H1 (cell line): ENCODE results near the gene CHRNA5. TPM values are rescaled to one million over a fixed set of nuclear protein-coding genes. Genes with fewer than 3 reads are reported as not detected.

Experiments
- CTCF ChIA-PET: fragments of 300-600 bp; sonication (Branson Sonifier 250); formaldehyde crosslinking; loops from one replicate; lab custom pipeline; 2021; ENCODE audit not compliant: partially characterized antibody; lab: Charles Lee
- POLR2A ChIA-PET: fragments of 300-600 bp; sonication (Branson Sonifier 250); formaldehyde crosslinking; loops from one replicate; lab custom pipeline; 2021; ENCODE audit warnings: inconsistent platforms; ENCODE audit not compliant: partially characterized antibody; lab: Charles Lee
- DNase-seq, 2 experiments: peaks; one replicate each; pipeline versions ENCODE4 v3.0.0 to v3.0.0-alpha.2; 2010 to 2022; ENCODE audit warnings: low spot score in 2 of 2, low read depth in 1 of 2, mixed read lengths in 1 of 2
- FAIRE-seq: peaks from 2 replicates; lab custom pipeline; 2011; peaks lifted over from hg19 to GRCh38; lab: Jason Lieb, UNC
- H2AFZ ChIP-seq: 2 replicates; pipeline ENCODE4 v1.8.1; 2012; ENCODE audit warnings: low read length, inconsistent platforms
- H2AK5ac ChIP-seq: 2 replicates; pipeline ENCODE4 v1.6.1; 2013; ENCODE audit warnings: low read depth, low read length
- H2BK120ac ChIP-seq: replicated peaks from 2 replicates; pipeline ENCODE3; 2013; ENCODE audit warnings: low read depth, low read length, inconsistent platforms
- H2BK12ac ChIP-seq: 2 replicates; pipeline ENCODE4 v1.6.1; 2013; ENCODE audit warnings: low read depth, low read length
- H2BK15ac ChIP-seq: 2 replicates; pipeline ENCODE4 v1.6.1; 2013; ENCODE audit warnings: low read length
- H2BK20ac ChIP-seq: 2 replicates; pipeline ENCODE4 v1.6.1; 2013; ENCODE audit warnings: low read length
- H2BK5ac ChIP-seq: 2 replicates; pipeline ENCODE4 v1.6.1; 2013; ENCODE audit warnings: low read depth, low read length
- H3K14ac ChIP-seq: 2 replicates; pipeline ENCODE4 v1.6.1; 2013; ENCODE audit warnings: inconsistent platforms; ENCODE audit not compliant: insufficient read length
- H3K18ac ChIP-seq: 2 replicates; pipeline ENCODE4 v1.6.1; 2013; ENCODE audit warnings: low read length; ENCODE audit errors: extremely low read depth
- H3K23ac ChIP-seq: 2 replicates; pipeline ENCODE4 v1.6.1; 2013; ENCODE audit warnings: inconsistent platforms; ENCODE audit not compliant: insufficient read length
- H3K23me2 ChIP-seq: 2 replicates; pipeline ENCODE4 v1.6.1; 2013; ENCODE audit warnings: low read depth, low read length
- H3K27ac ChIP-seq: 2 replicates; pipeline ENCODE4 v1.6.1; 2011; ENCODE audit warnings: low read depth, low read length, inconsistent platforms
- H3K27me3 ChIP-seq, 4 experiments: replicated peaks in 1 of 4; 1 replicate in 1 of 4; 2 replicates in 3 of 4; pipeline versions ENCODE4 v1.6.1 to v1.8.1; 2011 to 2013; ENCODE audit warnings: low read length in 3 of 4, mild to moderate bottlenecking in 3 of 4, inconsistent platforms in 2 of 4, mixed read lengths in 2 of 4, moderate library complexity in 1 of 4; ENCODE audit not compliant: control insufficient read depth in 3 of 4, insufficient read depth in 3 of 4; ENCODE audit errors: extremely low read depth in 1 of 4
- H3K36me3 ChIP-seq, 4 experiments: 2 replicates each; pipeline versions ENCODE4 v1.6.1 to v1.8.1; 2011 to 2013; ENCODE audit warnings: mild to moderate bottlenecking in 4 of 4, low read length in 3 of 4, moderate library complexity in 2 of 4, control low read depth in 1 of 4, inconsistent platforms in 1 of 4; ENCODE audit not compliant: insufficient read depth in 4 of 4, control insufficient read depth in 2 of 4
- H3K4ac ChIP-seq: replicated peaks from 2 replicates; pipeline ENCODE3; 2013; ENCODE audit warnings: low read length, low read depth, mixed read lengths, inconsistent platforms; ENCODE audit not compliant: insufficient read length
- H3K4me1 ChIP-seq, 4 experiments: replicated peaks in 1 of 4; 1 replicate in 1 of 4; 2 replicates in 3 of 4; pipeline versions ENCODE4 v1.6.1 to v1.8.1; 2011 to 2013; ENCODE audit warnings: low read length in 3 of 4, inconsistent platforms in 2 of 4, mixed read lengths in 1 of 4; ENCODE audit not compliant: insufficient read depth in 4 of 4, control insufficient read depth in 3 of 4
- H3K4me2 ChIP-seq, 2 experiments: 2 replicates each; pipeline versions ENCODE4 v1.6.1 to v1.8.1; 2011 to 2013; ENCODE audit warnings: low read depth in 2 of 2, low read length in 2 of 2, control low read depth in 1 of 2, inconsistent platforms in 1 of 2, mild to moderate bottlenecking in 1 of 2; ENCODE audit not compliant: insufficient read depth in 1 of 2
- H3K4me3 ChIP-seq, 4 experiments: fragments of 200-600, 300-600 bp in 1 of 4; sonication (generic), shearing (Covaris generic), sonication (Bioruptor Twin) in 1 of 4; 2 replicates each; pipeline versions ENCODE4 v1.5.1 to v1.8.1; 2011 to 2016; ENCODE audit warnings: low read length in 4 of 4, low read depth in 3 of 4, control low read depth in 2 of 4, inconsistent platforms in 2 of 4, mild to moderate bottlenecking in 2 of 4, mixed read lengths in 1 of 4, moderate library complexity in 1 of 4; ENCODE audit not compliant: insufficient read depth in 2 of 4; ENCODE audit errors: extremely low read depth in 1 of 4
- H3K56ac ChIP-seq: replicated peaks from 2 replicates; pipeline ENCODE3; 2013; ENCODE audit warnings: low read depth, mild to moderate bottlenecking, mixed read lengths, low read length, inconsistent platforms; ENCODE audit not compliant: insufficient read length
- H3K79me1 ChIP-seq: 2 replicates; pipeline ENCODE4 v1.6.1; 2013; ENCODE audit warnings: low read depth, low read length, control low read depth
- H3K79me2 ChIP-seq, 2 experiments: 2 replicates each; pipeline versions ENCODE4 v1.6.1 to v1.8.1; 2012 to 2013; ENCODE audit warnings: low read length in 2 of 2, mild to moderate bottlenecking in 2 of 2, inconsistent platforms in 1 of 2; ENCODE audit not compliant: insufficient read depth in 2 of 2, control insufficient read depth in 1 of 2
- H3K9ac ChIP-seq, 4 experiments: replicated peaks in 1 of 4; 1 replicate in 1 of 4; 2 replicates in 3 of 4; pipeline versions ENCODE4 v1.6.1 to v1.8.1; 2011 to 2013; ENCODE audit warnings: low read depth in 3 of 4, low read length in 3 of 4, control low read depth in 2 of 4, mild to moderate bottlenecking in 2 of 4, moderate library complexity in 2 of 4, inconsistent platforms in 1 of 4; ENCODE audit errors: extremely low read depth in 1 of 4
- H3K9me3 ChIP-seq, 2 experiments: 2 replicates each; pipeline versions ENCODE4 v1.6.1 to v1.8.1; 2012 to 2013; ENCODE audit warnings: mild to moderate bottlenecking in 2 of 2, moderate library complexity in 2 of 2, control low read depth in 1 of 2, inconsistent platforms in 1 of 2, low read depth in 1 of 2, low read length in 1 of 2, mixed read lengths in 1 of 2; ENCODE audit not compliant: insufficient read depth in 2 of 2
- H4K20me1 ChIP-seq, 2 experiments: replicated peaks in 1 of 2; 2 replicates each; pipeline versions ENCODE3 to v1.8.1; 2011 to 2013; ENCODE audit warnings: inconsistent platforms in 2 of 2, low read length in 2 of 2, mild to moderate bottlenecking in 1 of 2; ENCODE audit not compliant: insufficient read depth in 2 of 2, control insufficient read depth in 1 of 2
- H4K5ac ChIP-seq: 2 replicates; pipeline ENCODE4 v1.6.1; 2013; ENCODE audit warnings: low read length, low read depth, mixed read lengths, inconsistent platforms; ENCODE audit not compliant: insufficient read length
- H4K8ac ChIP-seq: 2 replicates; pipeline ENCODE4 v1.8.0; 2013; ENCODE audit warnings: mild to moderate bottlenecking, moderate library complexity, low read length, inconsistent platforms; ENCODE audit not compliant: insufficient read depth; ENCODE audit errors: extremely low read depth
- H4K91ac ChIP-seq: replicated peaks from 2 replicates; pipeline ENCODE3; 2013; ENCODE audit warnings: low read length, mixed read lengths, inconsistent platforms; ENCODE audit not compliant: insufficient read length
- JUN ChIP-seq: IDR thresholded peaks from 2 replicates; pipeline ENCODE4 v1.6.1; 2011; ENCODE audit warnings: low read depth, mild to moderate bottlenecking, improper control_type of control experiment, low read length
- JUND ChIP-seq: IDR thresholded peaks from 2 replicates; pipeline ENCODE4 v1.6.1; 2011; ENCODE audit warnings: mild to moderate bottlenecking, improper control_type of control experiment, low read length
- NRF1 ChIP-seq: IDR thresholded peaks from 2 replicates; pipeline ENCODE4 v1.6.1; 2011; ENCODE audit warnings: mild to moderate bottlenecking, low read depth, low read length, improper control_type of control experiment
- RAD21 ChIP-seq, 2 experiments: IDR thresholded peaks in 1 of 2; conservative IDR thresholded peaks in 1 of 2; 2 replicates each; pipeline ENCODE4 v1.6.1; 2011; ENCODE audit warnings: low read depth in 2 of 2, low read length in 2 of 2, improper control_type of control experiment in 1 of 2, inconsistent platforms in 1 of 2, mild to moderate bottlenecking in 1 of 2, moderate library complexity in 1 of 2
- WGBS, 2 experiments: shearing (Covaris generic) in 1 of 2; methylation state at CpG; one replicate each; pipeline versions ENCODE4 v1.1.6 to v1.1.7; 2013 to 2015; ENCODE audit warnings: low lambda C conversion rate in 2 of 2, mixed read lengths in 2 of 2, inconsistent platforms in 1 of 2, low coverage in 1 of 2, missing lambda C conversion rate in 1 of 2; ENCODE audit not compliant: insufficient replicate concordance in 2 of 2, insufficient coverage in 1 of 2, insufficient read length in 1 of 2; ENCODE audit errors: extremely low coverage in 1 of 2, missing lambda C conversion rate in 1 of 2; 5-methylcytosine and 5-hydroxymethylcytosine counted together
- polyA plus RNA-seq, 7 experiments: library from polyadenylated mRNA; depleted of rRNA in 3 of 7; stranded (reverse) in 5 of 7; unstranded in 2 of 7; fragments of >200 nt in 5 of 7; fragments of 200-250 nt in 2 of 7; gene quantifications; 1 replicate in 5 of 7; 2 replicates in 1 of 7; 4 replicates in 1 of 7; pipeline versions ENCODE4 v1.2.1 to v1.2.3, GENCODE V29; 2011 to 2013; ENCODE audit warnings: missing spikeins in 2 of 7, mixed read lengths in 2 of 7
- total RNA-seq: library from RNA; stranded (reverse); fragmentation: NEBNext Ultra II Directional; extraction: Animal tissue kit (Norgen Biotek cat#: 25700); gene quantifications from 2 replicates; pipeline ENCODE4 v1.2.1, GENCODE V29; 2021
- TF ChIP-seq, protein P1 (sequence below): IDR thresholded peaks from 2 replicates; pipeline ENCODE4 v1.6.1; 2012; ENCODE audit warnings: inconsistent platforms
- TF ChIP-seq, protein P2 (sequence below), 3 experiments: IDR thresholded peaks; 1 replicate in 2 of 3; 2 replicates in 1 of 3; pipeline versions ENCODE4 v1.5.1 to v1.6.1; 2011; ENCODE audit warnings: low read length in 3 of 3, mild to moderate bottlenecking in 3 of 3, inconsistent platforms in 2 of 3, low read depth in 1 of 3, moderate library complexity in 1 of 3; ENCODE audit not compliant: insufficient read depth in 1 of 3; ENCODE audit errors: control extremely low read depth in 1 of 3

The CHRNA5 gene
- total and polyA plus RNA-seq, 2 of the 8 experiments (the other 6 are each of a cell fraction or from before 2014, with no cell fraction given): 13.5 to 31.4 TPM

DNA sequence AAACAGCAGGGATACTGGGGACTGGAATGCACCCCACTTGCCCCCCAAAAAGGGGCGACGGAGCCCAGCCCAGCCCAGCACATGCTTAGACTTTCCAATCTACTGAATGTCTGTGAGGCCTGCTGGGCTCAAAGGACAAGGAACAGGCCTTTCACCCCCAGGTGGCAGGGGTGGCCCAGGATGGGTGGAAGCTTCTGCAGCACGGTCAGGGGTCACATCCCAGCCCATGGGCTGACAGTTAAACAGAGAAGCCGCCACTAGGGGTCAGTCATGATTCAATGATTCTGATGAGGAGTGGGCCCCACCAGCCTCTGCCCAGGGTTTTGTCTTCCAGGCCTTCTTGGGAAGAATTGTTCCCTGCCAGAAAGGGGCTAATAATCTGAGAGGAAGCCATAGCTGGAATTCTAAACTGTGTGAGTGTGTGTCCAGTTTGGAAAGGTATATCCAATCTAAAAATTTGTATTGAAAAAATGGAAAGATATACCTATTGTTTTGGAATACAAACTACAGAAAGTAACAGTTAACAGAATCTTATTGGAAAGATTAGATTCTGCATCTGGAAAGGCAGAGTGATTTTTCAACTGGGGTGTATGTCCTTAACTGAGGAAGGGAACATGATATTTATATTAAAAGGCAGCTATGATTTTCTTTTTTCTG is 73.5 kb downstream of the CHRNA5 start:
- Histone ChIP-seq H3K4me2 (no peak overlapping the region), H4K5ac (no peak overlapping the region), H3K4me1 (peaks cover 2 to 16% (median 7%) of the 10 kb centered on the region in 4 experiments; a peak in 6 of 7 replicates), H2BK5ac (no peak overlapping the region), H3K23ac (no peak overlapping the region), H2BK12ac (no peak overlapping the region; the same call in 1 of the 2 replicates), H4K91ac (no peak overlapping the region), H3K56ac (no peak overlapping the region), H4K20me1 (no peaks in the 10 kb centered on the region), H3K27me3 (peaks cover 0 to 6% (median 4%) of the 10 kb centered on the region in 4 experiments; a peak in 2 of 7 replicates), H3K36me3 (no peaks in the 10 kb centered on the region), H3K14ac (no peak overlapping the region), H3K9ac (no peak overlapping the region), H4K8ac (no peak overlapping the region), H3K18ac (no peak overlapping the region), H3K79me2 (no peaks in the 10 kb centered on the region), H3K4ac (no peak overlapping the region), H2BK120ac (no peak overlapping the region), H3K79me1 (no peaks in the 10 kb centered on the region), H3K27ac (no peak overlapping the region), H3K4me3 (no peak overlapping the region), H2BK15ac (no peak overlapping the region), H3K9me3 (no peaks in the 10 kb centered on the region), H2BK20ac (no peak overlapping the region), H3K23me2 (peaks cover 7% of the 10 kb centered on the region; the same call in 1 of the 2 replicates), H2AFZ (no peak overlapping the region), H2AK5ac (no peak overlapping the region)
- TF ChIP-seq, protein P1, sequence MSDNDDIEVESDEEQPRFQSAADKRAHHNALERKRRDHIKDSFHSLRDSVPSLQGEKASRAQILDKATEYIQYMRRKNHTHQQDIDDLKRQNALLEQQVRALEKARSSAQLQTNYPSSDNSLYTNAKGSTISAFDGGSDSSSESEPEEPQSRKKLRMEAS: 0 out of 2 replicates have a peak, but pooled peaks have one; percentile 20
- peak; percentile 92 for TF ChIP-seq RAD21 (IDR thresholded peaks at IDR 0.05 in 1 of 2, conservative IDR thresholded peaks at IDR 0.05 in 1 of 2; ENCODE audit: low read depth in 2 of 2, low read length in 2 of 2)
- peak; percentile 36; the same call in 1 of the 2 replicates for TF ChIP-seq JUND
- TF ChIP-seq, protein P2, sequence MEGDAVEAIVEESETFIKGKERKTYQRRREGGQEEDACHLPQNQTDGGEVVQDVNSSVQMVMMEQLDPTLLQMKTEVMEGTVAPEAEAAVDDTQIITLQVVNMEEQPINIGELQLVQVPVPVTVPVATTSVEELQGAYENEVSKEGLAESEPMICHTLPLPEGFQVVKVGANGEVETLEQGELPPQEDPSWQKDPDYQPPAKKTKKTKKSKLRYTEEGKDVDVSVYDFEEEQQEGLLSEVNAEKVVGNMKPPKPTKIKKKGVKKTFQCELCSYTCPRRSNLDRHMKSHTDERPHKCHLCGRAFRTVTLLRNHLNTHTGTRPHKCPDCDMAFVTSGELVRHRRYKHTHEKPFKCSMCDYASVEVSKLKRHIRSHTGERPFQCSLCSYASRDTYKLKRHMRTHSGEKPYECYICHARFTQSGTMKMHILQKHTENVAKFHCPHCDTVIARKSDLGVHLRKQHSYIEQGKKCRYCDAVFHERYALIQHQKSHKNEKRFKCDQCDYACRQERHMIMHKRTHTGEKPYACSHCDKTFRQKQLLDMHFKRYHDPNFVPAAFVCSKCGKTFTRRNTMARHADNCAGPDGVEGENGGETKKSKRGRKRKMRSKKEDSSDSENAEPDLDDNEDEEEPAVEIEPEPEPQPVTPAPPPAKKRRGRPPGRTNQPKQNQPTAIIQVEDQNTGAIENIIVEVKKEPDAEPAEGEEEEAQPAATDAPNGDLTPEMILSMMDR (IDR thresholded peaks at IDR 0.05; ENCODE audit: control extremely low read depth in 1 of 3, insufficient read depth in 1 of 3, low read depth in 1 of 3, low read length in 3 of 3): peak; percentile 72 to 90 (median 77)
- TF ChIP-seq JUN: no peak
- TF ChIP-seq NRF1: no peak
- FAIRE-seq: peak; percentile 92
- peak; percentile 34 to 92 for DNase-seq
- WGBS, 2 experiments: 45% methylated on average over 4 of the region's 4 CpGs; no CpG with 5 or more reads in 1 of the 2 experiments
- ChIA-PET CTCF (interaction anchor here (0.6 to 10.9 kb wide), 36 partner anchors 8 to 322 kb away, joined by 3 to 256 read pairs (median 5); partner anchors contain the start of gene CHRNA3), POLR2A (no interaction called here)
